Measurements from ENCODE around the gene AUTS2.

DNA sequence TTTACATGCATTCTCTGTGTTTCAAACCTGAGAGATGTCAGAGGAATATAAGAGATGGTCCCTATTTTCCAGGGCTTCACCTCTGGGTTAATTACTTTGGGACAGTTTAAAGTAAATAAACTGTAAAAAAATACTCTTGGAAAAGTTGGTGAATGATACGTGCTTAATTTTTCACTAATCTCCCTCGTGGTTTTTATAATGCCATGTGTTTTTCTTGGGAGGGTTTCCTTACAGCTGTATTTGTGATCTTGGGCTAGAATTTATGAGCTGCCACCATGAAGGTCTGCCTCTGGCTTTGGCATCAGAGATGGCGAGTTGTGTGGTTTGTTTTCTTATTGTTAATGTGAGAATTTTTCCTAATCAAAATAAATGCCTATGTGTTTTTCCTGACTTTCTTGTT lies 322.5 kb downstream of the AUTS2 start:
- TF ChIP-seq, protein P1, sequence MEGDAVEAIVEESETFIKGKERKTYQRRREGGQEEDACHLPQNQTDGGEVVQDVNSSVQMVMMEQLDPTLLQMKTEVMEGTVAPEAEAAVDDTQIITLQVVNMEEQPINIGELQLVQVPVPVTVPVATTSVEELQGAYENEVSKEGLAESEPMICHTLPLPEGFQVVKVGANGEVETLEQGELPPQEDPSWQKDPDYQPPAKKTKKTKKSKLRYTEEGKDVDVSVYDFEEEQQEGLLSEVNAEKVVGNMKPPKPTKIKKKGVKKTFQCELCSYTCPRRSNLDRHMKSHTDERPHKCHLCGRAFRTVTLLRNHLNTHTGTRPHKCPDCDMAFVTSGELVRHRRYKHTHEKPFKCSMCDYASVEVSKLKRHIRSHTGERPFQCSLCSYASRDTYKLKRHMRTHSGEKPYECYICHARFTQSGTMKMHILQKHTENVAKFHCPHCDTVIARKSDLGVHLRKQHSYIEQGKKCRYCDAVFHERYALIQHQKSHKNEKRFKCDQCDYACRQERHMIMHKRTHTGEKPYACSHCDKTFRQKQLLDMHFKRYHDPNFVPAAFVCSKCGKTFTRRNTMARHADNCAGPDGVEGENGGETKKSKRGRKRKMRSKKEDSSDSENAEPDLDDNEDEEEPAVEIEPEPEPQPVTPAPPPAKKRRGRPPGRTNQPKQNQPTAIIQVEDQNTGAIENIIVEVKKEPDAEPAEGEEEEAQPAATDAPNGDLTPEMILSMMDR (conservative IDR thresholded peaks at IDR 0.05 in 1 of 2, IDR thresholded peaks at IDR 0.05 in 1 of 2; ENCODE audit: low read depth in 1 of 2, low read length in 2 of 2), result no peak
- no peak for TF ChIP-seq EZH2 (IDR thresholded peaks at IDR 0.05; ENCODE audit: low read length, missing control alignments)
